DOHH2 (cell line): ENCODE data around the gene PFDN2.

Experiments used
- EZH2phosphoT487 ChIP-seq: fragments of 200-600 bp; sonication (generic); IDR thresholded peaks from 2 replicates; pipeline ENCODE4 v1.6.1; 2017; ENCODE audit warnings: borderline replicate concordance, mild to moderate bottlenecking, antibody characterized with exemption, low read length, moderate library complexity, mixed read lengths
- TF ChIP-seq, protein P1 (sequence below): fragments of 200-600 bp; sonication (generic); IDR thresholded peaks from one replicate; pipeline ENCODE4 v1.5.1; 2014; ENCODE audit warnings: antibody characterized with exemption, mild to moderate bottlenecking, low read depth, low read length; ENCODE audit not compliant: poor library complexity, severe bottlenecking

DNA sequence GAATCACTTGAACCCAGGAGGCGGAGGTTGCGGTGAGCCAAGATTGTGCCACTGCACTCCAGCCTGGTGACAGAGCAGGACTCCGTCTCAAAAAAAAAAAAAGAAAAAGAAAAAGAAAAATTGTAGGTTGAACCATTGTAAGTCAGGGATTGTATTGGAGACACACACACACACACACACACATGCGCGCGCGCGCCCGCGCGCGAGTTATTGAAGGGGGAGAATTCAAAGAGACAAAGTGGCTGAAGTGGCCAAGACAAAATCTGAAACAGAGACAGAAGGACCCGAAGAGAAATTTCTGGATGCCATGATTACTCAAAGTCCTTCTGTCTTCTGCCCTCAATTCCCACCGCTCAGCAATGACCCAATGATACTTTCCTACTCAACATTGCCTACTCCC is 23.4 kb downstream of the PFDN2 start:
- TF ChIP-seq, protein P1, sequence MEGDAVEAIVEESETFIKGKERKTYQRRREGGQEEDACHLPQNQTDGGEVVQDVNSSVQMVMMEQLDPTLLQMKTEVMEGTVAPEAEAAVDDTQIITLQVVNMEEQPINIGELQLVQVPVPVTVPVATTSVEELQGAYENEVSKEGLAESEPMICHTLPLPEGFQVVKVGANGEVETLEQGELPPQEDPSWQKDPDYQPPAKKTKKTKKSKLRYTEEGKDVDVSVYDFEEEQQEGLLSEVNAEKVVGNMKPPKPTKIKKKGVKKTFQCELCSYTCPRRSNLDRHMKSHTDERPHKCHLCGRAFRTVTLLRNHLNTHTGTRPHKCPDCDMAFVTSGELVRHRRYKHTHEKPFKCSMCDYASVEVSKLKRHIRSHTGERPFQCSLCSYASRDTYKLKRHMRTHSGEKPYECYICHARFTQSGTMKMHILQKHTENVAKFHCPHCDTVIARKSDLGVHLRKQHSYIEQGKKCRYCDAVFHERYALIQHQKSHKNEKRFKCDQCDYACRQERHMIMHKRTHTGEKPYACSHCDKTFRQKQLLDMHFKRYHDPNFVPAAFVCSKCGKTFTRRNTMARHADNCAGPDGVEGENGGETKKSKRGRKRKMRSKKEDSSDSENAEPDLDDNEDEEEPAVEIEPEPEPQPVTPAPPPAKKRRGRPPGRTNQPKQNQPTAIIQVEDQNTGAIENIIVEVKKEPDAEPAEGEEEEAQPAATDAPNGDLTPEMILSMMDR: no peak
- no peak for TF ChIP-seq EZH2phosphoT487
